Stimulated activated CD8-positive, alpha-beta memory T cell treated with anti-CD3 and anti-CD28 coated beads, Interleukin-2, amount 100 ng/mL, for 1 hour (primary cell): ENCODE results near the gene KCNJ3.

Source experiments
- DNase-seq, 2 donors: peaks; one replicate each; pipeline ENCODE4 v3.0.0-alpha.2; 2020; ENCODE audit warnings: low read depth in 2 of 2

KCNJ3 gene

GRCh38 chr2:154698296-154698720, at the start of gene KCNJ3:
Gene KCNJ3 (plus strand): TSS chr2:154698695. CDS start chr2:154698776, 81 bp downstream.
- no peak for DNase-seq

- no peak for DNase-seq
Observed at GRCh38 chr2:154655499-154655898, 43.0 kb upstream of the KCNJ3 start.

- DNase-seq, result no peak
Observed at GRCh38 chr2:154658854-154659253, 39.6 kb upstream of the KCNJ3 start.

- DNase-seq, result no peak
Observed at GRCh38 chr2:154664248-154664647, 34.2 kb upstream of the KCNJ3 start.

GRCh38 chr2:154670083-154670482, 28.4 kb upstream of the KCNJ3 start:
- DNase-seq, result no peak

GRCh38 chr2:154673694-154674093, 24.8 kb upstream of the KCNJ3 start:
- no peak for DNase-seq

GRCh38 chr2:154677401-154677800, 21.1 kb upstream of the KCNJ3 start:
- DNase-seq, result no peak

GRCh38 chr2:154681741-154682140, 16.8 kb upstream of the KCNJ3 start:
- DNase-seq, result no peak

GRCh38 chr2:154686162-154686561, 12.3 kb upstream of the KCNJ3 start:
- no peak for DNase-seq

GRCh38 chr2:154688373-154688772, 10.1 kb upstream of the KCNJ3 start:
- no peak for DNase-seq

- DNase-seq, result no peak
Observed at GRCh38 chr2:154689158-154689557, 9.3 kb upstream of the KCNJ3 start.

- no peak for DNase-seq
Observed at GRCh38 chr2:154692927-154693326, 5.6 kb upstream of the KCNJ3 start.

GRCh38 chr2:154693741-154694340, 4.7 kb upstream of the KCNJ3 start:
- no peak for DNase-seq

GRCh38 chr2:154694881-154695280, 3.6 kb upstream of the KCNJ3 start:
- DNase-seq, result no peak

- DNase-seq, result no peak
Observed at GRCh38 chr2:154696369-154696768, 2.1 kb upstream of the KCNJ3 start.

- DNase-seq, result no peak
Observed at GRCh38 chr2:154696810-154697417, 1.6 kb upstream of the KCNJ3 start.

- DNase-seq, result no peak
Observed at GRCh38 chr2:154697418-154698252, 860 bp upstream of the KCNJ3 start.

- no peak for DNase-seq
Observed at GRCh38 chr2:154698721-154699574, 453 bp downstream of the KCNJ3 start.

GRCh38 chr2:154699575-154699930, 1.1 kb downstream of the KCNJ3 start:
- DNase-seq, result no peak

GRCh38 chr2:154700136-154700535, 1.6 kb downstream of the KCNJ3 start:
- no peak for DNase-seq

GRCh38 chr2:154704991-154705390, 6.5 kb downstream of the KCNJ3 start:
- no peak for DNase-seq

GRCh38 chr2:154706660-154707059, 8.2 kb downstream of the KCNJ3 start:
- DNase-seq, result no peak
